HG03565 (cell line): ENCODE results near the gene LAP3.
A peak's percentile ranks its signal among the peaks of the same experiment; 100 is the strongest.
"Not testable (repeated sequence)": the region's sequence is repeated elsewhere in the genome, so short reads cannot be mapped to it uniquely, and the experiment has no call there.

Source experiments
- ATAC-seq: cut with Tn5 transposase; IDR thresholded peaks from one replicate; pipeline ENCODE4 v1.9.1; 2021; ENCODE audit warnings: mild to moderate bottlenecking, moderate library complexity; ENCODE audit not compliant: unreplicated experiment

LAP3 gene

DNA sequence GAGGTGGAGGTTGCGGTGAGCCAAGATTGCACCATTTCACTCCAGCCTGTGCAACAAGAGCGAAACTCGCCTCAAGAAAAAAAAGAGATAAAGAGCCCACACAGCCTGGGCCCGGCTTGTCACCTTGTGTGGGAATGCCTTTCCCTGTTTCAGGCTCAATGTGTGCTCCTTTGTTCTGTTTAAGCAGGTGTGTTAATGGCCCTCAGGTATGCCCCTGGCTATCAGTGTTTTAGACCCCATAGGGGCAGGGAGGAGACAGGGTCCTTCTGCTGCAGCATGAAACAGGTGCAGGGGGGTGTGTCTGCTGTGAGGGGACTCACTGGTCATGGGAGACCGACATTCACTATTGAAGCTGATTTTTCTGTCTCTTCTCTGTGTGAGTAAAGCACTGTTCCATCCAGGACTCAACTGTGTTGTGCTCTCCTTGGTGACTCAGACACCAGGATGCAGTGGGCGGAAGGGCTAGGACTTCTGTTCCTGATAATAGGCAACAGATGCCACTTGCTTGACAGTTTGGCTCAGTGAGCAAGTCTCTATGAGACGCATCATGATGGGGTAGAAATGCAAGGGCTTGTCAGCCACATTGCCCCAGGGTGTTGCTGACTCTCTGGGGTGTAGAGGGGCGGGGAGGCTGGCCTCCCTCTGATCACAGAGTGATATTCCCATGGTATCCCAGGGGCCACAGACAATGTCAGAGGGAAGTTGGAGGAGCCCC lies 15.6 kb upstream of the LAP3 start:
- no peak for ATAC-seq

DNA sequence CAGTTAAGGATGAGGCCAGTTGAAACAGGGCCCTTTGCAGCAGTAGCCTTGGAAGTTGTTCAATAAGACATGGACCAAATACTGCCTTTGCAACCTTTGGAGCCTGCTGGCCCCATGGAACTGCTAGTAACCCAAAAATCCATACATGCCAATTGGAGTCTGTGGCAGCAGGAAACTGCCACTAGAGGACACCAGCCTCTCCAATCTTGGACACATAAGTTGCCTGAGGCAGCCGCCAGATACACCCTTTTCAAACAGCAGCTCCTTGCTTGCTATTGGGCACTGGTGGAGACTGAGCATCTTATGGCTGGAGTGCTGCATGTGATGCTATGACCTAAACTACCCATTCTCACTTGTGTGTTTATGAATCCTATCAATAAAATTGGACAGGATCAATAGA lies 14.8 kb upstream of the LAP3 start:
- ATAC-seq, result no peak

DNA sequence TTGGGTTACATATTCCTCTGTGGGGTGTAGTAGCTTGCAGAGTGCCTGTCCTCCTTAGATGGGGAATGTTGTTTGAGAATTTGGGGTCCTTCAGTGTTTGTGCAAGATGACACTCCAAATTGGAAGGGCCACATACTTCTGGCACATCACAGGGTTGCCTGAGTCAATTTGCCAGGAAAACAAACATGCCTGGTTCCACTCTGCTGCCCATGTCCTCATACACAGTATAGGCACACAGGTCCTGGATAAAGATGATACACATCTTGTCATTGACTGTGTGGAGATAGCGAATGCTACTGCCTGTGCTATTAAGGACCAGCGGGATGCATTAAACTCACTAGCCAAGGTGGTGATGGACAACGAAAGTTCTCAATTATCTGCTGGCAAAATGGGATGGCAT lies 11.2 kb upstream of the LAP3 start:
- ATAC-seq, result no peak

DNA sequence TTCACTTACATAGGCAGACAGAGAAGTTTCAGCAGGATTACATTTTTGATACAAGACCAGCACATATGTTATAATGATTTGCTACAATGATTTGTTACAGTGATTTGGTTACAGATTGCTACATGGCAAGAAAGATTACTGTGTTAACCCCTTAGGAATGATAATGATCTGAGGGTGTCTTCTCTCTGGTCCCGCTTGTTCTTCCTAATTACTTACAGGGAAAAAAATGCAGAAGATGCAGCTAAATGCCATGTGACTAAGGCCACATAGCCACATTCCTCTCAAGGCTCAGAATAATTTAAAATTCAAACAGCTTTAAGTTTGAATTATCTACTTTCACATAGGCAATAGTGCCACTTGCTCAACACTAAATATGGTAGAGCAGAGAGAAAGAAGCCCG lies 9.7 kb upstream of the LAP3 start:
- ATAC-seq, result no peak

DNA sequence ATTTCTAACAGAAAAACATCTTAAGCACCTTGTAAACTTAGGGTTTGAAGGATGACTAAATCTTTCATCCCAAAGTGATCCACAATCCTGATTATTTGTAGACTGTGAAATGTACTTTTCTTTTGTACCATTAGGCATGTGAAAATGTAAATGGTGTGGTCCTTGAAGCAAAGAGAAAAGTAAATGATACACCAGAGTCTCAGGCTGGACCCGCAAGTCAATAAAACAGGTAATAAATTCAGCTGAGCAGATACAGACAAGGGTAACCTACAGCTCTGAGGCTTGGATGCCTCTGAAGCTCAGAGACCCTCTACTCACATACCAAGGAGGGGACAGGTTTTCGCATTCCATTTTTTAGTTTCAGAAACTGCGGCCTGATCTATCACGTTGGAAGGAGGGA lies 2.8 kb upstream of the LAP3 start:
- ATAC-seq, result no peak

DNA sequence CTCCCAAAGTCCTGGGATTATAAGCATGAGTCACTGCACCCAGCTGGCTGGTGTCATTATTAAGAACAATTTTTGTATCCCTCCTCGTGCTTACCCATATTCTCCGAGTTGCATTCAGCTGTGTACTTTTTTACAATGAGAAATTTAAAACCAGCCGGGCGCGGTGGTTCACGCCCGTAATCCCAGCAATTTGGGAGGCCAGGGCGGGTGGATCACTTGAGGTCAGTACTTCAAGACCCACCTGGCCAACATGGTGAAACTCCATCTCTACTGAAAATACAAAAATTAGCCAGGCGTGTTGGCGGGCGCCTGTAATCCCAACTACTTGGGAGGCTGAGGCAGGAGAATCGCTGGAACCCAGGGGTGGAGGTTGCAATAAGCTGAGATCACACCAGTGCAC lies 1.8 kb upstream of the LAP3 start:
- ATAC-seq, result not testable (repeated sequence)

DNA sequence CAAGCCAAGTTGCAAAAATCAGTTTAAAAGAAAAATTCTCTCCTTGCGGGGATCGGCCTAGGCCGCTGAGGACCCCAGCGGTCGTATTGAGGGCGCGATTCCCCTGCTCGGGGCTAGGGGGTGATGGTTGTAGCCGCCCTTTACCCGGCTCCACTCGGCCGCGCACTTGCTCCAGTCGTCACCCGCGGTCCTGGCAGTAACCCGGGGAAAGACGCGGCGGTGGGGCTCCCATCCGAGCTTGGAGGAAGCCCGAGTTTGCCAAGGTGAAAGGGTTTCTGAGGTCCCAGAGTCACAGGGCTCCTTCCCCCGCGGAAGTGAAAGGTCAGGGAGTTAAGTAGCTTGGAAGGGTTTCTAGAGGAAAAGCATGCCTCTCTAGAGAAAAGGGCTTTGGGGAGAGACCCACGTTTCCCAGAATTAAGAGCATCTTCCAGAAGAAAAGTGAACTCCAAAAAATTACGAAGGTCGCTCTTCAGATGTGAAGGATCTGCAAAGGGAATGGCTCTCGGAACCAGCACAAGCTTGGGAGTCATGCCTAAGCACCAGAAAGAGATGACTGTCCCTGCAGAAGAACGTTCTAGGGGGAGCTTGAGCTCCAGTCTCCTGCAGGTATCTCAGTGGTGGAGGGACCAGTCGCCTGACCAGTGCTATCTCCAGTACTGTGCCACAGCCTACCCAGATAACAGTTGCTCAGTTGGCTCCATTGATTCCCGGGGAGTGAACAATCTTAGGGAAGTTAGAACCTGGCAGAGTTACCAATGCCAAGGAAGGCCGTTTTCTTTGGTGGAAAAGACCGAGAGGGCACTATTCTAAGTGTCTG lies 875 bp downstream of the LAP3 start:
- no peak for ATAC-seq

DNA sequence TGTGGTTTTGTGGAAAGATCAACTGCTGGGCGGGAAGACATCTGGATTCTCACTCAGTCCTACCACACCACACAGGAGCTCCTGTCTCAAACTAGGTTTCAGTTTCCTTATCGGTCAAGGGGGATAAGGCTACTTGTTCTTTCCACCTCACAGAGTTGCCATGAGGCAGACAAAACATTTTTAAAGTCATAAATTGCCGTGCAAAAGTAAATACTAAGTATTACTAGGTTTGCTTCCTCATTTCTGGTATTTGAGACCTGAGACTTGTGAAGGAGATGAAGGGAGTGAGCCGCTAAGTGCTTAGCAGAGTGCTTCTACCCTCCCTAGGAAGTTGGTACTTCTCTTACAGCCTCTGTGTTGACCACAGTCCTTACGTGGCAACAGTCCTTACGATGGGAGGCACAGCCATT lies 1.5 kb downstream of the LAP3 start:
- peak; percentile 31 for ATAC-seq

DNA sequence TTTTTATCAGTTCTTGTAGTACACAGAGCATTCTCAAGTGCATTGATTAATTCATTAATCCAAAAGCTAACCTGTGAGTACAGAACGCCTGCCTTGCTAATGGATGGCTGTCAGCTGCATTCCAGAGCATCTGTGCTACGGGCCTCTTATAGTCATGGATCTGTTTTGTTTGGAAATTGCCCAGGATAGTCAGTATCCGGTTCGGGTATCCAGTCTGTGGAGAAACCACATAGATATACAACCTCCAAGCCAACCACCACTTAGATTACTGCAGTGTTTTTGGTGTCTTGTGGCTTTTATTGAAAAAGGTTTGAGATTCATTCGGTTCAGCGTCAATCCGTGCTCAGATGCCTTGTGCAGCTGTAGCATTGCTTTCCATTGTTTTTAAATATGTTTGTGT lies 4.0 kb downstream of the LAP3 start:
- no peak for ATAC-seq

DNA sequence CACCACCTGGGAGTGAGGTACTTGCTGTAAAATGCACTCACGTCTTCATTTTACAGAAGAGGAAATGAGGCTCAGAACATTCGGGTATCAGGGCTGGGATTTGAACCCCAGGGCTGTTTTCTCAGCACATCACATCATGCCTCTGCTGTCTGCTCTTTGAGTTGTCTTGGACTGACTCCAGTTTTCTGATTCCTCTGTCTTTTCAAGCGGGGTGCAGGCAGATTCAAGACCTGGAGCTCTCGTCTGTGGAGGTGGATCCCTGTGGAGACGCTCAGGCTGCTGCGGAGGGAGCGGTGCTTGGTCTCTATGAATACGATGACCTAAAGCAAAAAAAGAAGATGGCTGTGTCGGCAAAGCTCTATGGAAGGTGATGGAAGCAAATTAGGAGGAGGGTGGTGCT lies 6.3 kb downstream of the LAP3 start:
- ATAC-seq, result no peak

DNA sequence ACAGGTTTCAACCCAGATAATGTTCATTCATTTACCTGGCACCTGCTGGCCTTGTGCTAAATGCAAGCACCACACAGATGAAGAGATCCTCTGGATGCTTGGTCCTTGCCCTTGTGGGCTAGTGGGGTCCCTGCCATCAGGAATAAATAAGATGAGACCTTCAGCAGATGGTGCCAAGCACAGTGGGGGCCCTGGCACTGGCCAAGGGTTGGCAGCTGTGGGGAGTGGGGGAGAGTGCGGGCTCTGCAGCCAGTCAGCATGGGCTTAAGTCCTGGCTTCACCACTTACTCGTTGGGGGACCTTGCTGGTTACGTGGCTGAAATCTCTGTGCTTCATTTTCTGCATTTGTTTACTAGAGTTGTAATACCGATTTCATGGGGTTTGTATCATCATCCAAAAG lies 6.9 kb downstream of the LAP3 start:
- ATAC-seq, result no peak

DNA sequence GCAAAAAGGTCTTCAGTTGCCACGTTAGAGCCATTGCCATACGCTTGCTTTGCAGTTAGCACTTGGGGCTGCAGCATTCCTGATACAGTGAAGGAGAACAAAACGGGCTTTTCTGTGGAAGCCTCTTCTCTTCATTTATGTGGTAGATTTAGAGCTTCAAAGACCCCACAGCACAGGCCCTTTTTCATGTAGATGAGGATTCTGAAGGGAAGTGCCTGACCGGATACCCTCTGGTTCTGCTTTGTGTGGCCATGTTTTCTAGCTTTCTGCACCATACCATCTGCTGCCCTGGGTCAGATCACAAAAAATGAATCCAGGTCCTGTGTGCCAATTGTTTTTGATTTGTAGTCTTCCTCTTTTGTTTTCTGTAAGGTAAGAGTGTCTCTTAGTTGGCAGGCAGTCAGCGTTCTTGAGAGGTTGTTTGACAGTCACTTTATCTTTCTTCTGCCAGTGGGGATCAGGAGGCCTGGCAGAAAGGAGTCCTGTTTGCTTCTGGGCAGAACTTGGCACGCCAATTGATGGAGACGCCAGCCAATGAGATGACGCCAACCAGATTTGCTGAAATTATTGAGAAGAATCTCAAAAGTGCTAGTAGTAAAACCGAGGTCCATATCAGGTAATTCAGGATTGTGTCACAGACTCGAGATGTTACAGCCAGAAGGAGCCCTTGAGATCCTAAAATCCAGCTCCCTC lies 7.7 kb downstream of the LAP3 start:
- ATAC-seq, result no peak

DNA sequence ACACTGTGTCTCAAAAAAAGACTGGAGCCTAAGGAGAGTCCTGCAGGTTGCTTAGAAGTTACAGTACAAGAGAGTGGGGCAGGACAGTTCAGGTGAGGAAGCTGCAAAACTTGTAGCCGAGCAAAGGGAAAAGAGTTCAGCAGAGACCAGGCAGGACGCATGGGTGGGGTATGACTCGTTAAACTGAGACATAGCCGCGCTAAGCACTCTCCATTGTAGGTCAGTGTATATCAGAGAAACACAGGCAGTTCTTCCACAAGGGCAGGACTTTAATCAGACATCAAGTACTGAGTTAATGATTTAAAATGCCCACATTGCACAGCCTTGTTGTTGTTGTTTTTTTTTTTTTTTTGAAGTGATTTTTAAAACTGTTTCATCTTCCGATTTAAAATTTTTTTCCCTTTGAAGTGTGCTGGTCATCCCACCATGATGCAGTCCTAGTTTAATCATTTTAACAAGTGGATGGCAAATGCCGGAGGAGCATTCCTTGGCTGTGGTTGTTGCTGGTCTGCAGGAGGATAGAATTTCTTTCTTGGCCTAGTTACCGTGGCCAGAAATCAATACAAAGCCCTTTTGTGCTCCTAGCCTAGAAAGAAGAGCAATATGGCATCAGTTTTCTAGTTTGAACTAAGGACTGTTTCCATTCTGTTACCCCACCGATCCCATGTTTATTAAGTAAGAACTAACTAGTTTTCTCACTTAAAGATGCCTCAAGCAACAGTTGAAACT lies 10.3 kb downstream of the LAP3 start:
- no peak for ATAC-seq

DNA sequence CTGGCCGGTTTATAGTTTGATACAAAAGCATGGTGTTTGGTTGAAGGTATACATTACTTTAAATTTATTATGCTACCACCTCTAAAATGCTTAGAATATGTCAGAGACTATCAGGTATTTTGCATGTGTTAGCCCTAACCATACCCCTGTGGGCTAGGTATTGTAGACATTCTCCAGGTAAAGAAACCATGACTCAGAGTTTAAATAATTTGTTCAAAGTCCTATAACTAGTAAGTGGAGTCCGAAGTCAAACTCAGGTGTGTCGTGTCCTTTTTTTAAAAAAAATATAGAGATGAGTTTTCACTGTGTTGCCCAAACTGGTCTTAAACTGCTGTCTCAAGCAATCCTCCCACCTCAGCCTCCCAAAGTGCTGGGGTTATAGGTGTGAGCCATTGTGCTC lies 12.4 kb downstream of the LAP3 start:
- ATAC-seq, result no peak

DNA sequence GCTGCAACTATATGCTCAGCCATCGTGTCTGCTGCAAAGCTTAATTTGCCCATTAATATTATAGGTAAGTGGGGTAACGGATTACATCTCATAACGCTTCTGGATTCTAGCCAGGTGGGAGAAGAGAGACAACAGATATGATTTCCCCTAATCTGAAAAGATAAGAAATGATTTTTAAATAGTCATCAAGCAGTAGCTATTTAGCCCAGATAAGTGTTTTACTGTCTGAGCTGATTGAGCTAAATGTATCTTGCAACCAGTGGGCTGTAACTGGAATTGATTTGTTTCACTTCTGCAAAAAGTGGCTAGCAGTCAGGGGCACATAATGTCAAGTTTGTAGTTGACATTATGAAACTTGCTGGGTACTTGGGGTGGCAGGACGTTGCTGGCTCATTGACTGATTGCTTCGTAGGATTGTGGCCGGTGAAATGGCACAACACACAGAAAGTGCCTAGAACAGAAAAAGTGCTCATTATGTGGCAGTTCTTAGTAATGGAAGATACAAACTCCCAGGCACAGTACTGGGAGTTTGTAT lies 18.5 kb downstream of the LAP3 start:
- ATAC-seq, result peak; percentile 79

DNA sequence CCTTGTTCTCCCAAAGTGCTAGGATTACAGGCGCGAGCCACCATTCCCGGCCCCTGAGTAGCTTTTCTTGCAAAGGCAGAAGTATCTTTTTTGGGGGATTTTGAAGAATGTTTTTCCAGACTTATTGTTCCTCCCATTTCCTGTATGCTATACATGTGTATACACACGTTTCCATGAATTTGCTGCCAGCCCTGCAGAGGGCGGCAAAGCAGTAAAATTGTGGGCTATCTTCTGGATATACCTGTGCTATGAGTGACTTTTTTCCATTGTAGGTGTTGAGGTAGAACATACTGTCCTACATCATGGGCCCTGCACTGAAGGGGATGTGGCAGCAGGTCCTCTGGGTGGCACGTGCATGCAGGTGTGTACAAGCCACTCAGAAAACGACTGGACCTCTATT lies 20.5 kb downstream of the LAP3 start:
- ATAC-seq, result no peak

DNA sequence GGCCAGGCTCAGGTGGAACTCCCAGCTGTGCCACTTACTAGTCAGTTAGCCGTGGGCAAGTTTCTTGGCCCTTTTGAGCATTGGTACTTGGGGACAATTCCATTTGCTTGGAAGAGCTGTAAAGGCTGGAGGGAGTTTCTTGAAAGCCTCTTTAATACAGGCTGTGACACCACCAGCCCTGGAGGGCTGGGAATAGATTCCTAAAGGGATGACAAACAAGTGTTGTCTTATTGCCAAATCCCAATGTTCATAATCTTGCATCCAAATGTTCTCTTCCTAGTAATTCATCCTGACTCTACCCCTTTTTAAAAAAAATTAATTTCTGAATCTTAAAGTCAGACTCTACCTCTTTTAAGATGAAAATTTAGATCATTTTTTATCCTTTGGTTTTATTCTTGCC lies 22.8 kb downstream of the LAP3 start:
- no peak for ATAC-seq

DNA sequence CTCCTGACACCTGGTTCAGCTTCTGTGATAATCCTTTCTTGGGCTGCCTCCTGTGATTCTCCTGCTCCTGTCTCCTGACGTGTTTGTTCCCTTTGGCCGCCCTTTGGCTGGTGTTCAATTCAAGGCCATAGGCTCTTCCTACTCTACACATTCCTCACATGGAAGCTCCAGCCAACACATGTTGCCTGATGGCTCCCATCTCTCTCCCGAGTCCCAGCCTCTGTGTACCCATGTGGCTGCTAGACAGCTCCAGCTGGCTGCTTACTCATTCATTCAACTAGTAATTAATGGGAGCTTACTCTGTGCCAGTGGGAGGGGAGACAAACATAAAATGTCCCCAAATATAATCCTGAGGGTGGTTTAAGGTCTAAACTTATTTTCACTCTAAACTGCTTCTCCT lies 28.2 kb downstream of the LAP3 start:
- no peak for ATAC-seq

DNA sequence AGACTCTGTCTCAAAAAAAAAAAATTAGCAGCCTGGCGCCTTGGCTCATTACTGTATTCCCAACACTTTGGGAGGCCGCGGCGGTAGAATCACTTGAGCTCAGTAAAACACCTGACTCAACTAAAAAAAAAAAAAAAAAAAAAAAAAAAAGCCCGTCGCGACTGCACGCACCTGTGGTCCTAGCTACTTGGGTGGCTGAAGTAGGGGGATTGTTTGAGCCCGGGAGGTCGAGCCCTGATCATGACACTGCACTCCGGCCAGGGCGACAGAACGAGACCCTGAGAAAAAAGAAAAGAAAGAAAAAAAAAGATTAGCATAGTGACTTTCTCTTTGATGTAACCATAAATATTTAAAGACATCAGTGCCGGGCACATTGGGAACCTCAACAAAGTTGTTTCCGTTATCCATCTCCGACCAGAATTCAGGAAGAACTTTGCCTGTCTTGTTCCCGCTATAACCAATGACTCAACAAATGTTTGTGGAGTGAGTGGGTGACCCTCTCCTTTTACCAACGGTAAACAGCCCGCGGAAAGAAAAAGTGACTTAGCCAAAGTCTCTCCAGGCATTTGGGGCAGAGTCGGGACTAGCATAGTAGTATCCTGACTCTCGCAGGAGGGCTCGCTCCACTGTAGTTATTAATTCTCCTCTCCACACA lies 36.9 kb downstream of the LAP3 start:
- peak; percentile 34 for ATAC-seq
